ENCODE results near the gene DENND2D.
A peak's percentile ranks its signal among the peaks of the same experiment; 100 is the strongest.

Gene DENND2D, protein sequence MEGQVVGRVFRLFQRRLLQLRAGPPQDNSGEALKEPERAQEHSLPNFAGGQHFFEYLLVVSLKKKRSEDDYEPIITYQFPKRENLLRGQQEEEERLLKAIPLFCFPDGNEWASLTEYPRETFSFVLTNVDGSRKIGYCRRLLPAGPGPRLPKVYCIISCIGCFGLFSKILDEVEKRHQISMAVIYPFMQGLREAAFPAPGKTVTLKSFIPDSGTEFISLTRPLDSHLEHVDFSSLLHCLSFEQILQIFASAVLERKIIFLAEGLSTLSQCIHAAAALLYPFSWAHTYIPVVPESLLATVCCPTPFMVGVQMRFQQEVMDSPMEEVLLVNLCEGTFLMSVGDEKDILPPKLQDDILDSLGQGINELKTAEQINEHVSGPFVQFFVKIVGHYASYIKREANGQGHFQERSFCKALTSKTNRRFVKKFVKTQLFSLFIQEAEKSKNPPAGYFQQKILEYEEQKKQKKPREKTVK
- 143 to 236 reads per million in 2 experiments for total RNA-seq

DNA sequence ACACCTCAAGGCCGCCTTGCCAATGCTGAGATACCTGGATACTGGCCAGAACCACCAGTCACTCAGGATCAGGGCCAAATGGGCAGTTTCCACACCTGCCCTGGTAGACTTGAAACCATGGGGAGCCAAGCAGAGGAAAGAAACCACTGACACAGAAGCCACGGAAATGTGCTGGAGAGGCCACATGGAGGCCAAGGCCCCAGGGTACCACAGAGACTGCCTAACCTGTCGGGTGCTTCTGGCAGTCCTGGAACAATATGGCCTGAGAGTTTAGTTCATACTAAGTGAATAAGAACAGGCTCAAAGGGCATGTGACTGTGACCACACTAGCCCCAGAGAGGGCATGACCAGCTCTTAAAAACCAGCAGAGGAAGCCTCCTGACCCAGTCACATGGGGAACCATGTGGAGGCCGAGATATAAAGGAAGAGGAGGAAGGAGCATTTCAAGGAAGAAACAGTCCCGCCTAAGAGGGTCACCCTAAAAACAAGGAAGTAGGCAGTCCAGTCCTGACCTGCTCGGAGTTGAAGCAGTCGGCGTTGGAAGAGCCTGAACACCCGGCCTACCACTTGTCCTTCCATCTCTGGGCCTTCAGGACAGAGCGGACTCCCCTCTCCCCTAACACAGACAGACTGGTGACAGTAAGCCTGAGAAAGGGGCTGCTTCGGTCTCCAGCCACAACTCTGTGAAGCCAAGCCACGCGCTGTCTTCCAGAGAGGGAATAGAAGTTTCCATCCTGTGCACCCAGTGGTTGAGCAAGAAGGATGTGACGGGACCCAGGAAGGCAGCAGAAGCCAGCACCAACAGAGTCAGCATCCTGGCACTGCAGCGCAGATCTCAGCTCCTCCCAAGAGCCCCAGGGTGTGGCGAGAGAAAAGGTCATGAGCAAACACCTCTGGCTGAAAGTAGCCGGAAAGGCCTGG is at the start of gene DENND2D:
Gene DENND2D, minus strand, starts transcription at position 766 of the 921 bp plus-strand sequence. Its CDS starts 187 bp downstream, at position 579.
- peak; percentile 31 for DNase-seq (ENCODE audit: low read depth)

DNA sequence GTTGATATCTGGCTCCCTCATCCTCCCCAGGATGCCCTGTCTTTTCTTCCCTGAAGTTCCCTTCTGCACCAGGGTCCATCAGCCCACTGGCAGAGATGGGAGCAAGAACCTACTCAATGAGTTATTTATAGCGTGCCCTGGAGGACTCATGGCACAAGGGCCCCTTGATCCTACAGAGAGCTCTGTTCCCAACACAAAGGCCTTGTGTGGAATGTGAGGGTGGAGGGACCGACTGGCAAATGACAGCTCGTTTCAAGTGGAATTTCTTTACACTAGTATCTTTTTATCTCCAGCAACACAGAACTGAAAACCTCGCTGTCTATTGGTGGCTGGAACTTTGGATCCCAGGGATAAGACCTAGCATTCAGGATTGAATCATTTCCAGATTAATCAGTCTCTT is 49.5 kb upstream of the DENND2D start:
- no peak for DNase-seq (ENCODE audit: low read depth)

DNA sequence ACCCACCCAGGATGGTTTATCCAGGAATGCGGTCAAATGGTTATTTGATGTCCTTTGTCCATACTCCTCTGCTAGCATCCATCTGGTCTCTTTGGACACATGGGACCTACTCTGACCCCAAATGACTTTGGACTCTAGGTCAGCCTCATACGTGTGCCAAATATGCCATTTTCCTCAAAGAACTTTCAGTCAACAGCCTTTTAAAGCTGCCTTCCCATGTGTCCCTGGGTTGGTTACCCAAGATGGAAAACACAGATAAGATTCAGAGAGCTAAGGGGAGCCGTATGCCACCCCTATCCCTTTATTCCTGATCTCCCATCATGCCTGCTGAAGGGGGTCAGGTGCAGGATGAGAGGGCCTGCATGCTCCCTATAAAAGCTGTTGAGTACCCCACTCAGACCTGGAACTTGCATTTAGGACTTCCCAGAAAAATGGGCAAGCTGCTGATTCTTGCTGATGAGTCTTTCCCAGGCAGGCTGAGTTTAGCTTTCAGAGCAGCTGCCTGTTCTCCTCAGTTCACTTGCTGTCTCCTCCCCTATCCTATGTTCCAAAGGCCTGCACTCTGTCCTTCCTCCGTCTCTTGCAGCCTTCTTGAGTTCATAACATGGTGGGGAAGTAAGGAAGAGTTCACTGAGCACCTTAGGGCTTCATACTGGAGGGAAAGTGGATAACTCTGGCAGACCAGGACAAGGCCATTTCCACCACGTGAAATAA is 46.8 kb upstream of the DENND2D start:
- DNase-seq (ENCODE audit: low read depth), result no peak

DNA sequence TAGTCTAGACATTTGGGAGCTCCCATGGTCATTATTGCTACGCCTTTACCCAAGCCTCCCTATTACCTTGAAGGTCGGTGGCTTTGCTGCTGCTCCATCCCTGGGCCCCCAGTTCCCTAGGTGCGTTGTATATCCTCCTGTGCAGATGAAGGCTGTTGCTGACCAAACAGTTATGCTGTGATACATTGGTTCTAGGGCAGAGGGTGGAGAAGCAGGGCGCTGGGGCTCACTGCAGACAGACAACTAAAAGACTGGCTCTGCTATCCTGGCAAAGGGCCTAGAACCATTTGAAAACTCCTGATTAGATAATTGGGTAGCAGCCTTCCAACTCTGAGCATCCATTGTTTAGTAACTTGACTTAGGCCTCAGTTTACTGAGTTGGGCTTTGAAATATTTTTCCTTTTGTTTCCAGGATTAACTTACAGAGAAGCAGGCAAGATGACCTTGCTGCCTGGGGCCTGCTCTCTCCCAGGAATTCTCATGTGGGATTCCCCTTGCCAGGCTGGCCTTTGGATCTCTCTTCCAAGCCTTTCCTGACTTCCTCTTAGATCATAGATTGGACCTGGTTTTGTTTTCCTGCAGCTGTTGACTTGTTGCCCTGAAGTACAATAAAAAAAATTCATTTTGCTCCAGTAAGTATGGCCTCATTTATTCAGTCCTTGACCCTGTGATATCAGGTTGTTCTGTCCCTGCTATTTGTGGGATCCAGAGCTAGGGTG is 42.5 kb upstream of the DENND2D start:
- DNase-seq (ENCODE audit: low read depth), result no peak

DNA sequence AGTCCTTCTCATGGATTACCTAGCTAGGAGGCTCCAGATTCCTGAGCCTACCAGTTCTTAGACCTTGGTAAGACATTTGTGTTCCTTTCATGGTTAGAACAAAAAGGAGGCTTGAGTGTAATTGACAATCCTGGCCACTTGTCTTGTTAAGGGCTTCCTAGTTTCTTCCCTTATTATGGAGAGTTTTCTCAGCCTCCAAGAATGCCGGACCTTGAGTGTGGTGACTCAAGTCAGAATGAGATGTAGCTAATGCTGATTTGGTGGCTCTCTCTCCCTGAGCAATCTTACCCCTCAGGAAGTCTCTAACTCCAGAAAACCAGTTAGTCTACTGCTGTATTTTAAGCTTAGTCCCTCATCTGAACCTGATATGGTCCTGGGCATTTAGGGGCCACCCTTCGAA is 41.4 kb upstream of the DENND2D start:
- DNase-seq (ENCODE audit: low read depth), result no peak

DNA sequence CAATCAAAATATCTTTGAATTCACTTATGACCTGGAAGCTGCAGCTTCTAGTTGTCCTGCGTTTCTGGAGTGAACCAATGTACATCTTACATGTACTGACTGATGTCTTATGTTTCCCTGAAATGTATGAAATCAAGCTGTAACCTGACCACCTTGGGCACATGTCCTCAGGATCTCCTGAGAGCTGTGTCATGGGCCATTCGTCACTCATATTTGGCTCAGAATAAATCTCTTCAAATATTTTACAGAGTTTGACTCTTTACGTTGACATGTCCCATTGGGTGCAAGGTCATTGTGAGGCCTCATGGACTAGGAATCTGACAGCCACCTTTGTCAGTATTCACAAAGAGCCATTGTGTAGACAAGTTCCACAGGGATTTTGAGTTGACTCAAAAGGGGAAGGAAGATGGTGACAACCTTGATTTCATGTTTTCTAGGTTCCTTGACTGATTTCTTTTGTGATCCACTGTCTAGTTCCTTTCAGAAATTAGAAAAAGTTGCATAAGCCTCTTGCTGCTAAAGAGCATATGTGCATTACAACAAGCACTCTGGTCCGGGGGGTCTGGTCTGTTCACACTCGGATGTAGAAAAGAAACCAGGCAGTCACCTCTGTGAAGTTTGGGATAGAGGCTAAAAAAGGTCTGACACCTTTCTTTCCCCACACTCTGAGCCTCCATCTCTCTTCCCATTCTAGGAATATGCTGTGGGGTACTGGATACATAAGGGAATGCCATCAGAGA is 37.8 kb upstream of the DENND2D start:
- DNase-seq (ENCODE audit: low read depth), result no peak

DNA sequence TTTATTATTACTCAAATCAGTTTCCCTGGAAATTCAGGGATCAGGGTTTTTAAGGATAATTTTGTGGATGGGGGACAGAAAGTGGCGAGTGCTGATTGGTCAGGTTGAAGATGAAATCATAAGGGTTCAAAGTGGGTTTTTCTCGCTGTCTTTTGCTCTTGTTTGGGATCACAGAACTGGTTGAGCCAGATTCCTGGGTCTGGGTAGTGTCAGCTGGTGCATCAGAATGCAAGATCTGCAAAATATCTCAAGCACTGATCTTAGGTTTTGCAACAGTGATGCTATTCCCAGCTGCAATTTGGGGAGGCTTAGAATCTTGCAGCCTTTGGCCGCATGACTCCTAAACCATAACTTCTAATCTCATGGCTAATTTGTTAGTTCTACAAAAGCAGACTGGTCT is 36.4 kb upstream of the DENND2D start:
- no peak for DNase-seq (ENCODE audit: low read depth)

DNA sequence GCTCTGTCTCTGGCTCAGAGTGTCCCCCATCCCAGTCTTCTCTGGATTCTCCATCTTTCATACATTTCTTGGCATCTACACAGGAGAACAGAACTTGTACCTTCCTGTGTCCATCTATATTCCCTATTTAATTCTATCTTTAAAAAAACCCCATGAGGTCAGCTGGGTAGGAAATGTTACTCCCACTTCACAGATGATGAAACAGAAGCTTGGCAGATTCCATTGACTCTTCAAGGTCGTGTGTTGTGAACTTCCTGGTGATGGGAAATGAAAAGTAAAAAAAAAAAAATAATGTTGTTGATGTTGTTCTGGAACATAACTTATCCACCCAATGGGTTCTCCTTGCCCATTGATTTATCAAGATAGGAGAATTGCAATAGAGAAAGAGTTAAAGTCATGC is 35.9 kb upstream of the DENND2D start:
- DNase-seq (ENCODE audit: low read depth), result no peak

DNA sequence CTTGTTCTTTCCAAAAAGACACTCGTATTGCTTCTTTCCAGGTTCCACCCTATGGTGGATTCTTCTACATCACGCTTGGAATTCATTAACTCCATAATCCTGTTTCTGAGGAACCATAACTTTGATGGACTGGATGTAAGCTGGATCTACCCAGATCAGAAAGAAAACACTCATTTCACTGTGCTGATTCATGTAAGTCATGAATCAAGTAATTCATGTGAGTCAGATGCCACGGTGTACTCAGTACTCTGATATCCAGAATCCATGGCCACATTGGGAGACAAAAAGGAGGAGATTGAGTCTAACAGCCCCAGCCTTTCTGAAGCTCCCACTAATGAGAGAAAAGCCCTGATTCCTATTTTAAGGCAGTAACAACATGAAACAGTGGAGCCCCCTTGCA is 34.4 kb upstream of the DENND2D start:
- no peak for DNase-seq (ENCODE audit: low read depth)

DNA sequence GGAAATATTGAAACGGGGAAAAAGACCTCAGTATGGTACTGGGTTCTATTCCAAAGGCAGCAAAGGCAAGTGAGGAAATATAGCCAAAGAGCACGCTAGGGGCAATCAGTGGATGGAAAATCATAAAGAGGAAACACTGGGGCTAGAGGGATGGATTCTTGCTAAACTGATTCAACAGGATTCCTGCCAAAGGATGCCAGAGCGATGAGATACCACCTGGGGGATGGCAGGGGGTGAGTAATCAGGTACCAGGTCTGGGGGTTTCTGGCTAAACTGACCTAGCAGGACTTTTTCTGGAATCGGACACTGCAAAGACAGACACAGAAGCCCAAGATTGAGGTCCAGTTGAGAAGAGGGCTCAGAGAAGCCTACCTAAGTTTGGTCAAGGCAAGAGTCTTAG is 33.8 kb upstream of the DENND2D start:
- no peak for DNase-seq (ENCODE audit: low read depth)

DNA sequence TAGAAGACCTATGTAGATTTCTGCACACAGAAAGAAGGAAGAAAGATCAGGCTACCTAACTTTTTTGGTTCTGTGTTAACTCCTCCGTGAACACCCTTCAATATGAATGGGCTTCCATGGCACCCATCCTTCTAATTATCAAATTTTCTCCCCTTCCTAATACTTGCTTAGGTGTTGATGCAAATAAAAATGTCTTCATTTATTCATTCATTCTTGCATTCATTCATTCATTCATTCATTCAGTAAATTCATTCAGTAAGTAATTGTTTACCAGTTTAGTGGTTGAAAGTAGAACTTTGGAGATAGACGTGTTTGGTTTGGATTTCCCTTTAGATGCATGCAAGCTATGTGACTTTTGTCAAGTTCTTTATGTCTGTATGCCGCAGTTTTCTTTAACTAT is 31.7 kb upstream of the DENND2D start:
- no peak for DNase-seq (ENCODE audit: low read depth)

DNA sequence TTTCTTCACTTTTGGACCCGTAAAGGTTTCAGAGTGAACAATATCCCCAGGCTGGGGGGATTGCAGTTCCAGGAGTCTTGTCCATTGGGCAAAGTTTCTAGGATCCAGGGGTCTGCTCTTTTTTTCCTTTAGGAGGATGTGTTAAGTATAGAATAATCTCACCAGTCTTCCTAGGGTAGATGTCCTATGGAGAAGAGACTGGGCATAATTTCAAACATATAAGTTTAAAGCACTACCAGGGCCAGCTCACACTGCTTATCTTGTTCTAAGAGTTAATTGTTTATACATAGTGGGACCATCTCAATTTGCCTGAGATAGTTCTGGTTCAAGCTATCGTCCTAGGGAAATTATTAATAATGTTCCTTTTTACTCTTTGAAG is 28.3 kb upstream of the DENND2D start:
- DNase-seq (ENCODE audit: low read depth), result no peak

DNA sequence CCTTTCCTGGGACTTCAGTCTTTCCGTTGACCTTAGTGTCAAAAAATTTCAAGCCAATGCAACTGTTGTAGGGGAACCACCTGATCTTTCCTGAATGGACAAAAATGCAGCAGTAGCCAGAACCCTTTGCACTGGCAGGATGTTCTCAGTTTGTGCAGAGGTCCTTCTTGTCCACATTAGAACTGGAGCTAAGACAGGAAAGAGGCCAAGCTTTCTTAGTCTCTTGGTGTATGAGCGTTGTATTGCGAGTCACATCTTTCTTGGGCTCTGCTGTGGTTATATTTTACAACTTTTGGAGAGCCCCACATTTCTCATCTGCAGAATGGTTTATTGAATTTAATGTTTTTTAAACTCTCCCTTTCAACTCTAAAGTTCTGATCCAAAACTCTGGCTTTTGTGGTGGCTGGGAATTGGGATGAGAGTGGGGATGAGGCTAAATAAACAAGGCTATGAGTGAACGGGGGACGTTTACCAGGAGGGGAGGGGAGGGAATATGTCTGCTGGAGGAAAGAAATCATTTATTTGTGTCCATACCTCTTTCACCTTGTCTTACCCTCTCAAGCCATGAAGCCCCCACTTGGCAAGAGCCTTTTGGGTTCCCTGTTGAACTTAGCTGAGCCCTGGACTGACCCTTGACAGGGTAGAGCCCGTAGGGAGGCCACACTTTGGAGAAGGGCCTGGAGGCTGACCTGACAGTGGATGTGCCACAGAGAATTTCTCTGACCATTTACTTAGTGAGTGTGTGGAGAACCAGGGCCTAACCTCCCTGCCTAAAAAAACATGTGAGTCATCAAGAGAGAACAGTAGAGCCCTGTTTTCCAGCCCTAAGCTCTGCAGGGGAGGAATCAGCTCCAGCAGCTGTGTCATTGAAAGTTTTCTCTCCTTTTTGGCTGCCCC is 27.7 kb upstream of the DENND2D start:
- DNase-seq (ENCODE audit: low read depth), result no peak

DNA sequence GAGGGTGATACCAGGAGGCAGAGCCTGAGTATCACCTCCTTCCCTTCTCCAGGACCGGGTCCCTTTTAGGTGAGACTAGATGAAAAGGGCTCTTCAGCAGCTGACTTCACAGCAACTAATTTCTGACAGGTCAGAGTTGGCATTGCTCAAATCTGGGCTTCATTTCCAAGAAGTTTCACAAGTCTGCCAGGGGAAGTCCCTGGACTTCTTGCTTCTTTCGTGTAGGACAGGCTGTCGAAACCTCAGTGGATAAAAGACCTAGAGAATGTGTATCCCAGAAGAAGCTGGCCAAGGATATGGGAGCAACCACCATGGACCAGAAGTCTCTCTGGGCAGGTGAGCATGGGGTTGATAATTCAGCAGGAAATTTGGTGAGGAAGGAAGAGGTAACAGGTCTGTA is 27.0 kb upstream of the DENND2D start, which contains the start of gene CHI3L2:
Gene CHI3L2, plus strand, starts transcription at position 280 of the 400 bp plus-strand sequence. Its CDS starts 17 bp downstream, at position 297.
- no peak for DNase-seq (ENCODE audit: low read depth)

DNA sequence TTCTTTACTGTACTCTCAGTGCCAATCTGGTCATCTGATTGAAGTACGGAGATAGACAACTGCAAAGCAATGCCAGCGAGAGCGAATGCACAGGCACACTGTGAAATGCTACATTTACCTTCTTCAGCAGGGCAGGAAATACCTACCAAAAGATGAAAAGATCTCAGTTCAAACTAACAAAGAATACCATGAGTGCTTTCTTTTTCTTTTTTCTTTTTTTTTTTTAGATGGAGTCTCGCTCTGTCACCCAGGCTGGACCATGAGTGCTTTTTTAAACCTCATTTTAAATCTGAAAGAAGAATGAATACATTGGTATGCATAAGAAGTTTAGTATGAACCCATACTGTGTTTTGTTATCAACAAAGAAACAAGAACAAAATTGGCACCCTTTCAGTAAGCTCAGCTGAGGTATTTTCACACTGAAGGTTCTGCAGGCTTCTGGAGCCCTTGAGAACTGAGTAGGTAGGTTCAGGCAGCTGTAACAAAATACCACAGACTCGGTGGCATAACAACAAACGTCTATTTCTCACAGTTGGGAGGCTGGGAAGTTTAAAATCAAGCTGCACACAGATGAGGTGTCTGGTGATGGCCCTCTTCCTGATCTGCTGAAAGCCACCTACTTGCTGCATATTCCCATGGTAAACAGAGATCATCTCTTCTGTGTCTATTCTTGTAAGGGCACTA is 25.4 kb upstream of the DENND2D start:
- DNase-seq (ENCODE audit: low read depth), result no peak

DNA sequence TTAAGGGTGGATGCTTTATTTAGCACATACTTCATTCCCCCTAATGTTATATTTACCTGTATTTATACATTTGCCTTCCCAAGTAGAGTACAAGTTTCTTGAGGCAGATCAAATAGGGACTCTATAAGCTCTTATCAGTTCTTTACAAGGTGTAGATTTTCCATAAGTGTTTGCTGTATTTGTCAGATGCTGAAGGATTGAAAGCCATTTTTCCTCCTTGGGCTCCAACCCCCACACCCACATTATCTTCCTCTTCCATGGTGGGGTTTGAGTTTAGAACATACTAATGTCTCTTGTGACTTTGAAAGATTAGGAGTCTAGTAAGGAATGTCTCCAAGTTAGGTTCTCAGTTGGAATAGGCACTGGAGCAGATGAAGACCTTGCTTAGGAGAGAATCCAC is 24.6 kb upstream of the DENND2D start:
- no peak for DNase-seq (ENCODE audit: low read depth)

DNA sequence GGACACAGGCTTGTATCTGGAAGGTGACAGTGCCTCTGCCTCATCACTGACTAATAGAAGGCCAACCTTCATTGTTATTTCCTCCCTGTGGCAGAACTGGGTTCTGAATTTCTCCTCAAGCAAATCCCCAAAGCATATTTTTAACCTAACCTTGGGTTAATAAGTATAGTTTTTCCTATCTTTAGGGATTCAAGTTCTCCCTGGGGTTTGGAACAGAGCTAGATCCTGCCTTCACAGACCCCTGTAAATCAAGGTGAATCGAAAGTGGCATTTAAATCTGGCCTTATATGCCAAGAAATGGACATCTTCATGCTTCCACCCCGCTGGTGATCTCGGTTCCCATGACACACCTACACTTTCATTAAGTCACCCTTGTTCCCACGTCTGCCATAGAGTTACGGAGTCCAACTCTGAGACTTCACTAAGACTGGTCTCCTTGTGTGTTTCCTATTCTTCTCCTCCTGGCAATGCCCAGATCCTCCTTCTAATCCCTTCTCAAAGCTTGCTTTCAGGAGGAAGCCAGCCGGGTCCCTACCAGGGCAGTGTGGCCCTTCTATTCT is 22.8 kb upstream of the DENND2D start:
- DNase-seq (ENCODE audit: low read depth), result no peak

DNA sequence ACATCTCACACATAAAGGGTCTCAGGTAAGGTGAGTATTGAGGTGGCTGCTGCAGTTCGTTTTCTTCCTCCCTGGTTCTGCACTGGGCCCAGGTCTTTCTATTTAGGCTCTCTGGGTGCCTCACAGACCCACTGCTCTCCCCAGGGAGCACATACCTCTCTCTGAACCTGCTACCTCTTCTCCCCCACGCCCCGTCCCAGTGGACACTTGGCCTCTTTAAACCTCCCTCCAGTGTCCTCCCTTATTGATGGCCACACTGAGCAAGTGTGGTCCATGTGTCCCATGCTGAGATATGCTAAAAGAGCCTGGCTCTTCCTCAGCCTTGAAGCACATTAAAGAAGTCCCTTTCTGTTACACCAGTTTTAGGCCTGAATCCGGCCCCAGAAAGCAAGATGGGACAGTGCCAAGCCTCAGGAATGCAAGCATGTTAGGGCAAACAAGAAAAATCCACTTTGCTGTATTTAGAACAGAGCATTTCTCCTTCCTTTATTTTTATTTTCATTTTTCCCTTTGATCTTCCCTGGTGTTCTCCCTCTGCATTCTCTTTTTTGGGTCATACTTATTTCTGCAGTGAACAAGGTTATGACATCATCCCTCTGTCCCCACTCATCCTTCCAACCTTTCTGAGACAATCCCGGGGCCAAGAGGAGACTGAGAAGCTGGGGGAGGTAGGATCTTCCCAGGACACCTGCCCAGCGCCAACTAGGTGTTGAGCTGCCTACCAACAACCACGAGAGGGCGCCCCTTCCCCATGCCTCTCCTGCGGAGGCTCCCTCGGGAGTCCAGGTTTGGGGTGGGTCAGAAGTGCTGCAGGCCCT is 22.1 kb upstream of the DENND2D start:
- peak; percentile 55 for DNase-seq (ENCODE audit: low read depth)

Data from T follicular helper cell (primary cell).